Stimulated activated naive CD8-positive, alpha-beta T cell treated with anti-CD3 and anti-CD28 coated beads, Interleukin-15, Interleukin-2, amounts not matched to agents 100 ng/mL and 50 ng/mL, for 24 hours (primary cell): ENCODE results near the gene LTB4R.

ENCODE experiments used
- H3K27ac Mint-ChIP-seq: one replicate; pipeline ENCODE4 v1.8.0; 2021; ENCODE audit warnings: mild to moderate bottlenecking, mixed read lengths
- H3K27me3 Mint-ChIP-seq: one replicate; pipeline ENCODE4 v1.8.0; 2021; ENCODE audit warnings: mixed read lengths
- H3K36me3 Mint-ChIP-seq: one replicate; pipeline ENCODE4 v1.8.0; 2021; ENCODE audit warnings: low read depth, mixed read lengths
- H3K4me1 Mint-ChIP-seq: one replicate; pipeline ENCODE4 v1.8.0; 2021; ENCODE audit warnings: low read depth, mixed read lengths
- H3K4me3 Mint-ChIP-seq: one replicate; pipeline ENCODE4 v1.8.0; 2021; ENCODE audit warnings: mild to moderate bottlenecking, mixed read lengths
- H3K9me3 Mint-ChIP-seq: one replicate; pipeline ENCODE4 v1.8.0; 2021; ENCODE audit warnings: mixed read lengths

Gene LTB4R

DNA sequence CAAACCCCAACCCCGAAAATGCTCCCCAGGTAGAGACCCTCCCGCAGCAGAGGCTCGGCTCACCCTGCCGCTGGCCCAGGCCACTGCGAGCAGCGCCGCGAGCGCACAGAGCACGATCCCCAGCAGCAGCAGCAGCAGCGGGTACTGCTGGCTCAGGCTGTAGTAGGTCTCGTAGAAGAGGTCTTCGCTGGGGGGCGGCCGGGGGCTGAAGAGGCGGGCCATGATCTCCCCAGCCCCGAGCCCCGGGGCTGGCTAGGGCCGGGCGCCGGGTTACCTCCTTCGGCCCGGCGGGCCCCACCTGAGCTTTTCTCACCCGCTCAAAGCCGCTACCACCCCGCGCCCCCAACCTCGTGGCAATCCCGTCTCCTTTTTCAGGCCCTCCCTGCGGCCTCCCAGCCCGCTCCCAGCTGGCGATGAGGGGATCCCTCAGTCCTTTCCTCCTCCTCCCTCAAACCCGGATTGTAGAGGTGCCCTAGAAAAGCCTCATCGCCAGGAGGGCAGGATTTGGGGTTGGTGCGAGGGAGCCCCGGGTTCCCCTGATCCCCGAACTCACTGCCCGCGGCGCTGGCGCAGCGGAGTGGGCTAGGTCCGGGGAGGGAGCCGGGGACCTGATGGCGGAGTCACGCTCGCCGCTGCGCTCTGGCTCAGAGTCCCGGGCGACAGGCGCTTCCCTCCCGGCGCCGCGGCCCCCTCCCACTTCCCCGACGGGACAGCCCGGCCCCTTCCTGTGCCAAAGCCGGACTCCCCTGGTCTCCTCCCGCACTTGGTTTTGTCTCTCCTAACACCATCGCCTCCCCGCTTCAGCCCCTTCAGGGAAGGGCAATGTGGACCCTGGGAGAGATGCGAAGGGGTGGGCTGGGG lies 23.4 kb downstream of the LTB4R start, which contains the start of gene ADCY4:
Gene ADCY4 (minus strand): TSS at position 641 of the 861 bp plus-strand sequence. CDS start 419 bp downstream, at position 222.
- Mint-ChIP-seq H3K4me3 (peak within 1 kb of the TSS; percentile 63), H3K36me3 (peaks cover 6% of the 10 kb centered on the region), H3K27me3 (peaks cover 31% of the 10 kb centered on the region), H3K4me1 (peaks cover 65% of the 10 kb centered on the region), H3K9me3 (no peaks in the 10 kb centered on the region), H3K27ac (no peak within 1 kb of the TSS)

DNA sequence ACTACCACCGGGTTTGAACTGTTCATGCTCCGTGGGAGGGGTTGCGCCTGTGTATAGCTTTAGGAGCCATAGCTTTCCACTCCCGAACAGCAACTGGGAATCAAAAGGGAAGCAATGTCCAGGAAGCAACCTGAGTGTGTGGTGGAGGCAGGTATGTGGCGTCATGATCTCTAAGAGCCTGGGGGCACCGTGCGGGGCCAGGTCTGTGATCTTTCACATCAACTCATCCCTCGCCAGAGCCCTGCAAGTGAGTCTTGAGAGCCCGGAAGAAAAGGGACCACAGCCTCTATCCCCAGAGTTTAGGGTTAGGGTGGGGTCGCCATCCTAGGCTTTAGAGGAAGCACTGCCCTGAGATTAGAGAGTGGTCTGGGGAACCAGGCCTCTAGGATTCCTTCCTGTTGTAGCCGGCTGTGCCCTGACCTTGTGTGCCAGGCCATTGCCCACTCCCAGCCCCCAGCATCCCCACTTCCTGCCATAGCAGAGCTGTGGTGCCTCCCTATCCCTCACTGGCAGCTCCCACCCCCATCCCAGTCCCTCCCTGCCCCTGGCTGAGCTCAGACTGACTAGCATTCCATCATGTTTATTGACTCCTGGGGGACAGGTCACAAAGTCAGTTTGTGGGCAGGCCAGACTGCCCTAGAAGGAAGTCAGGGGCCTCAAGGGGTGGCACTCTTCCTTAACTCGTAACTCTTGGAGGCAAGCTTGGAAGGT lies 24.3 kb downstream of the LTB4R start:
- Mint-ChIP-seq H3K27me3 (peaks cover 27% of the 10 kb centered on the region), H3K36me3 (peaks cover 6% of the 10 kb centered on the region), H3K9me3 (no peaks in the 10 kb centered on the region), H3K4me3 (peak overlapping the region; percentile 51), H3K27ac (no peak overlapping the region), H3K4me1 (peaks cover 61% of the 10 kb centered on the region)

DNA sequence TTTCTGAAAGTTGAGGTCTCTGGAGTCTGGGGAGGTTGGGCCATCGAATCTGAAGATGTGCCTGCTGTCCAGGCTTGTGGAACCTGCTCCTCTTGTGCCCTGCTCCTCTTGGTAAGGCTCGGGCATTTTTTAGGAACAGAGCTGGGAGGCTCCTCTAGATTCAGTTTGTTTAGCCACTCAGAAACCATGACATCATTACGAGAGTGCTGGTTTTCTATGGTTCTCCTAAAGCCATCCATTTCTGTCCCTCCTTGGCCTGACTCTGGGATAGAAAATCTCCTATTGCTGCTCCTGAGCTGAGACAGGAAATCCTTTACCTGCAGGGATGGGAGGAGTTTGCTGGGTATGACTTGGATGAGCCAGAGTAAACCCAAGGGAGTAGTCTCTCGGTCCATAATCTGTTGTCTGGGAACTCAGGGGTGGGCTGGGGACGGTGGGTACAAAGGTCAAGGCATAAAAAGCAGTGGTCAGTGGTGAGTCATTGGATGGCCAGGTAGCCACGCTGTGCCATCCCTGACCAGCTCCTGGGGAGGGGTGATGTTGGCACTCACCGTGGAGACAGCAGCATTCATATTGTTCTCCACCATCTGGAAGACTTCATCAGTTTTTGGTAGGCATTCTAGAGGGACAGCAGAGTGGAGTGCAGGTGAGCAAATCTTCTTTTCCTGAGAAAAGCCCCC lies 26.0 kb downstream of the LTB4R start:
- no peak overlapping the region for H3K27ac Mint-ChIP-seq
- peaks cover 28% of the 10 kb centered on the region for H3K27me3 Mint-ChIP-seq
- no peak overlapping the region for H3K4me3 Mint-ChIP-seq
- peaks cover 6% of the 10 kb centered on the region for H3K36me3 Mint-ChIP-seq
- H3K9me3 Mint-ChIP-seq, result no peaks in the 10 kb centered on the region
- peaks cover 51% of the 10 kb centered on the region for H3K4me1 Mint-ChIP-seq

DNA sequence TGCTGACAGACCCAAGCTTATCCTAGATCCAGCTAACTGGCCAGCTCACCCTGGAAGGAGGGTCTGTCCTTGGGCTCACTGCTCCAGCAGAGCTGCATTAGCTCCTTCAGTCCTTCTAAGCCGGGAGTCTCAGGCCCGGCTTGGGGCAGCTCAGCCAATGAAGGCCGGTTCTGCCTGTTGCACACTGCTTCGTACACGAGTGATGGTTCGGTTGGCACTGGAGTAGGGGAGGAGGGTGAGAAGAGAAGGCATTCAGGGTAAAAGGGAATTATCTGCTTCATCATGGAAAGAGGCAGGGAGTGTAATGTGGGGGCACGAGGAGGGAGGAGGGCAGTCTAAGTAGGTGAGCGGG lies 26.5 kb downstream of the LTB4R start:
- Mint-ChIP-seq H3K27me3 (peaks cover 27% of the 10 kb centered on the region), H3K9me3 (no peaks in the 10 kb centered on the region), H3K27ac (no peak overlapping the region), H3K4me3 (no peak overlapping the region), H3K4me1 (peaks cover 46% of the 10 kb centered on the region), H3K36me3 (peaks cover 6% of the 10 kb centered on the region)

DNA sequence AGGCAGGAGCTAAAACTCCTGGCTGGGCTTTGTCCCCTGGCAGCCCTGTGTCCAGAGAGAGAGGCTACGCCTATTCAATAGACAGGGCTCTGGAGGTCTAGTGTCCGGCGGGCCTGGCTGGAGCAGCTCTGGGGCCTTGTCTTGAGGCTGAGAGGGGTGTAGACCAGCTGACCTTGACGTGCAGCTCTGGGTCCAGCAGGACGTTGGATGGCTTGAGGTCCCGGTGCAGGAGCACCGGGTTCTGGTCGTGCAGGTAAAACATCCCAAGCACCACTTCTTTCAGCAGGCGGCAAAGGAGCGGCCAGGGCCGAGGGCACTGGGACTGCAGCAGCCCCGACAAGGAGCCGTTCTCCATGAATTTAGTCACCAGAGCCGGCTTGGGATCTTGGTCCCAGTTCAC lies 27.5 kb downstream of the LTB4R start:
- peaks cover 6% of the 10 kb centered on the region for H3K36me3 Mint-ChIP-seq
- H3K4me1 Mint-ChIP-seq, result peaks cover 35% of the 10 kb centered on the region
- H3K4me3 Mint-ChIP-seq, result peak overlapping the region; percentile 87
- peaks cover 24% of the 10 kb centered on the region for H3K27me3 Mint-ChIP-seq
- no peak overlapping the region for H3K27ac Mint-ChIP-seq
- H3K9me3 Mint-ChIP-seq, result no peaks in the 10 kb centered on the region

DNA sequence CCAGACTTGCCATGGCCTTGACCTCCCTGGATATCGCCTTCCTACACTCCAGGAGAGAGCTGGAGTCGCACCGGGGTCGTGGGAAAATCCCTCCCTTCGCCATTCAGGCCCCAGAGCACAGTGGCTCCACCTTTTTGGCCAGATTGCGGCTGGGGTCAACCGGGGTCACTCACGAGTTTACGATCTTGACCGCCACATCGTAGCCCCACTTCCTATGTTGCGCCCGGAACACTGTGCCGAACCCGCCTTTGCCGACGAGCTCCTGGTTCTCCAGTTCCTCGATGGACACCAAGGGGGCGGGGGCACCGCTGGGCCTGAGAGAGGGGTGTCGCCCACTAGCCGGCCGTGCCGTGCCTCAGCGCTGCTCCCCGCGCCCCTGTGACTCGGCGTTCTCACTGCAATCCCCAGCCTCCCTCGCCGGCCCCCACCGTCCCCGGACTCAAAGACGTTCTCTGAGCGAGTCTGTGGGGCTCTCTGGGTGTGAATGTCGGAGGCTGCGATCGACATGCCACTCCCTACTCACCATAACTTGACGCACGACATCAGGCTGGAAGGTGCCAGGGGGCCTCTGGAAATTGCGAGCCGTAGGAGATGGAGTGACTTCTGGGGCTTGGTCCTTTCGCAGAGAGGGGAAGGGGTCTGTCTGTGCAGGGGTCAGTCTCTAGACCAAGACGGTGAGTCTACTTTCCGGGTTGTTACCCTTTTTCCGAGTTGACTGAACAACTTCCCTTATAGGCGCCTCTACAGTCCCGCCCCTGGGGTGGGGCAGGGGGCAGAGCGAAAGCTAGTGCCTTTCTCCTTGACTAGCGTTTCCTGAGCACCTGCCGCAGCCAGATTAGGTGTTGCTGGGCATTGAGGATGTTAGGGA lies 28.2 kb downstream of the LTB4R start, which contains the start of gene RIPK3:
Gene RIPK3 (minus strand): TSS at position 708 of the 868 bp plus-strand sequence. CDS start 165 bp downstream, at position 543.
- Mint-ChIP-seq H3K4me3 (peak within 1 kb of the TSS; percentile 87), H3K36me3 (peaks cover 6% of the 10 kb centered on the region), H3K9me3 (no peaks in the 10 kb centered on the region), H3K27ac (peak within 1 kb of the TSS; percentile 55), H3K4me1 (peaks cover 30% of the 10 kb centered on the region), H3K27me3 (peaks cover 20% of the 10 kb centered on the region)

DNA sequence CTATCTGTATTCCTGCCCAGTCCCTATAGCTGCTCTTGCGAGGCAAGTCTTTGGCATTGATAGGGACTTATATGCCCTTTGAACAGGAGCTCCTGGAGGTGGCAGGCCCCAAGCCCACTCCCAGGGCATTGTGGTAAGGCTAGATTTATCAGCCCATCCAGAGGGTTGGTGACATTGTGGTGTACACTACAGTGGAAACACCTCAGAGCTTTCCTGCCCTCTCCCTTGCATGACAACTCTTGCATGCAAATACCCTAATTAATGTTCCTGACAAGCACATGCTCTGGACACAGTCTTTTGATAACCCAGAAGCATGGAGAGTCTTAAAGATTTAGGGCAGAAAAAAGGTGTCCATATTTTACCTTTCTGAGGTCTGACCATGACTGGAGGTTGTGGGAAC lies 29.3 kb downstream of the LTB4R start:
- Mint-ChIP-seq H3K27ac (no peak overlapping the region), H3K27me3 (peaks cover 22% of the 10 kb centered on the region), H3K36me3 (peaks cover 6% of the 10 kb centered on the region), H3K4me3 (no peak overlapping the region), H3K9me3 (no peaks in the 10 kb centered on the region), H3K4me1 (peaks cover 21% of the 10 kb centered on the region)

DNA sequence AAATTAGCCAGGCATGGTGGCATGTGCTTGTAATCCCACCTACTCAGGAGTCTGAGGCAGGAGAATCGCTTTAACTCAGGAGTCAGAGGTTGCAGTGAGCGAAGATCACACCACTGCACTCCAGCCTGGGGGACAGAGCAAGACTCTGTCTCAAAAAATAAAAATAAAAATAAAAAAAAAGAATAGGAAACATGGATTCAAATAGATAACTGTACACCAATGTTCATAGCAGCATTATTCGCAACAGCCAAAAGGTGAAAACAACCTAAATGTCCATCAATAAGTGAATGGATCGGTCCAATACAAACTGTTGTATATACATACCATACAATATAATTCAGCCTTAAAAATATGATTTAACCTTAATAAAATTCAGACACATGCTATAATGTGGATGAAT lies 31.6 kb downstream of the LTB4R start:
- H3K27ac Mint-ChIP-seq, result no peak overlapping the region
- H3K4me3 Mint-ChIP-seq, result no peak overlapping the region
- peaks cover 25% of the 10 kb centered on the region for H3K27me3 Mint-ChIP-seq
- no peaks in the 10 kb centered on the region for H3K36me3 Mint-ChIP-seq
- H3K4me1 Mint-ChIP-seq, result peaks cover 21% of the 10 kb centered on the region
- H3K9me3 Mint-ChIP-seq, result no peaks in the 10 kb centered on the region

DNA sequence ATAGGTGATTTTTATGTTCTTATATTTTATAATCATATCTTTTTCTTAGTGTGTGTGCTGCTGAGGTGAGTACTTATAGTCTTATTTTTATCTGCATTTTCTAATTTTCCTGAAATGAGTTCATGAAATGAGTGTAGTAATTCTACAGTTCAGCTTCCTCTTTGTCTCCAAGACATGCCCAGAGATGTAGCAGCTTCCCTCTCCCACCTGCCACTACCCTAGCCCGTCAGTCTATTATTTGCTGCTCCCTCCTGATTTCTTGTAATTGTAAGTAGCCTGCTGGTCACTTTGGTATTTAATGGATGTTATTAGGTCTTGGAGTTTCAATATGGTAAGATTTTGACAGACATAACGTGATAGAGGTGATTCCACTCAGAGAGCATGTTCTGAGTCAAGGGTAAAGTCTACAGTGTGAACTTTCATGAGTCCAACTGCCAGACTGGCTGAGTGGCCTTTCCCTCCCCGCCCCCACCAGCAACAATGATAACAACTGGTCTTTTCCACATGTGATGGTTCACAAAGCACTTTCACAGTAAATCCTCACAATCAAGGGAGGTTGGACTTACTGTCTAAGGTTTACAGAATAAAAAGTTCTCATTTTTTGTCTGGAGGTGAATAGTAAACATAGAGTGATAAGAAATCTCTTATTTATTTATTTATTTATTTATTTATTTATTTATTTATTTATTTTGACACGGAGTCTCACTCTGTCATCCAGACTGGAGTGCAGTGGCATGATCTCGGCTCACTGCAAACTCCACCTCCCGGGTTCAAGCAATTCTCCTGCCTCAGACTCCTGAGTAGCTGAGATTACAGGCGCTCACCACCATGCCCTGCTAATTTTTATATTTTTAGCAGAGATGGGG lies 32.7 kb downstream of the LTB4R start:
- peaks cover 29% of the 10 kb centered on the region for H3K27me3 Mint-ChIP-seq
- no peak overlapping the region for H3K27ac Mint-ChIP-seq
- H3K36me3 Mint-ChIP-seq, result no peaks in the 10 kb centered on the region
- H3K9me3 Mint-ChIP-seq, result no peaks in the 10 kb centered on the region
- peaks cover 12% of the 10 kb centered on the region for H3K4me1 Mint-ChIP-seq
- no peak overlapping the region for H3K4me3 Mint-ChIP-seq

DNA sequence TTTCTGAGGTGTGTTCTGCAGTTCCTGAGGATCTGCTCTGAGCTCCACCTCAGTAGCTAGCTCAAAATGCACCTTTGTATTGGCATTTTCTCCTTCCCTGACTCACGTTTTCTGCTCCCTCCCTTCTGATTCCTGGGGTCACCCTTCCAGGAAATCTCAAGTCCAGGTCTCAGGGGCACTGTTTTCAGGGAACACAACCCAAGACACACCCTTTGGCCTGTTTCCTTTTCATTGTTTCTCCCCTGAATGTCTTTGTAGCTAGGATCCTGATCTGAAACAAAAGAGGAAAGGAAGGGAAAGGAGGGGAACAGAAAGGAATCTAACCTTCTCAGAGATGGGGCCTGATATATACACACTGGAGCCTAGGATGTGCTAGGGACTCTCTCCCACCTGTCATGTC lies 35.8 kb downstream of the LTB4R start:
- no peak overlapping the region for H3K27ac Mint-ChIP-seq
- no peak overlapping the region for H3K4me3 Mint-ChIP-seq
- no peaks in the 10 kb centered on the region for H3K9me3 Mint-ChIP-seq
- H3K4me1 Mint-ChIP-seq, result no peaks in the 10 kb centered on the region
- H3K36me3 Mint-ChIP-seq, result no peaks in the 10 kb centered on the region
- peaks cover 51% of the 10 kb centered on the region for H3K27me3 Mint-ChIP-seq

DNA sequence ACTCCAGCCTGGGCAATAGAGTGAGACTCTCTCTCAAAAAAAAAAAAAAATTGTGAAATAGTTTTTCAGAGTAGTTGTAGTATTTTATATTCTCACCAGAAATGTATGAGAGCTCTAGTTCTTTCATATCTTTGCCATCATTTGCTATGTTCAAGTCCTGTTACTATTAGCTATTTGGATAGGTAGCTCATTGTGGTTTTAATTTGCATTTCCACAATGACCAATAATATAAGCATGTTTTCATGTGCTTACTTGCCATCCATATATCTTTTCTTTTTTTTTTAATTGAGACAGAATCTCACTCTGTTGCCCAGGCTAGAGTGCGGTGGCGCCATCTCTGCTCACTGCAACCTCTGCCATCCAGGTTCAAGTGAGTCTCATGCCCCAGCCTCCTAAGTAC lies 36.9 kb downstream of the LTB4R start:
- Mint-ChIP-seq H3K27me3 (peaks cover 52% of the 10 kb centered on the region), H3K36me3 (no peaks in the 10 kb centered on the region), H3K27ac (no peak overlapping the region), H3K4me1 (no peaks in the 10 kb centered on the region), H3K4me3 (no peak overlapping the region), H3K9me3 (no peaks in the 10 kb centered on the region)

DNA sequence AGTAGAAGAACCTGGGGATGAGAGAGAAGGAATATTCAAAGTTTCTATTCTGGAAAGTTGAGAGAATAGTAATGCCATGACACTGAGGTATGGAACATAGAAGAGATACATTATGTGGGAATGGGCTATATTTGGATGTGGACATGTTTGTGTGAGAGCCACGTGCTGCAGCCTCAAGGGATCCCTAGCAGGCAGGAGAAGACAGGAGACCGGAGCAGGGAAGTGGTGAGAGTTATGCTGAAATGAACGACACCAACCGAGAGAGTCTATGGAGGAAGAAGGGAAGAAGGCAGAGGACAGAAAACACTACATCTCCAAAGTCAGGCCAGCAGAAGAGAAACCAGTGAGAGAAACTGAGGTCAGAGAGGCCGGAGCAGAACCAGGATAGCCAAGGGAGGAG lies 38.4 kb downstream of the LTB4R start:
- Mint-ChIP-seq H3K9me3 (no peaks in the 10 kb centered on the region), H3K4me1 (peaks cover 8% of the 10 kb centered on the region), H3K36me3 (no peaks in the 10 kb centered on the region), H3K4me3 (no peak overlapping the region), H3K27ac (no peak overlapping the region), H3K27me3 (peaks cover 57% of the 10 kb centered on the region)

DNA sequence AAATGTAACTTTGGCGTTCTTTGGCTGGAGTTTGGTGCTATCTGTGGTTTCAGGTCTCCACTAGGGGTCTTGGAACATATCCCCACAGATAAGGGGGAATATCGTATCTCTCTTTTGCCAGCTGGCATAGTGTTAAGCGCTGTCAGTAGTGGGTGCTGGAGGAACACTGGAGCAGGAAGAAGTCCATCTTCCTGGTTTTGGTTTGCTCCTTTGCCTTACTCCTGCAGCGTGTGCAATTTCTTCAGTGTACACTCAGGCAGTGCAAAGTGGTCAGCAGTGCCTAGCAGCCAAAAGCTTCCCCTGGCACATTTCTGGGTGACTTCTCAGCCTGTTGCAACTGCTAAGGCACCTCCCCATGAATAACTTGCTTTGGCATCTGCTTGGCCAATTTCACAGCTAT lies 40.2 kb downstream of the LTB4R start:
- Mint-ChIP-seq H3K36me3 (no peaks in the 10 kb centered on the region), H3K27ac (no peak overlapping the region), H3K27me3 (peaks cover 51% of the 10 kb centered on the region), H3K4me3 (no peak overlapping the region), H3K4me1 (peaks cover 8% of the 10 kb centered on the region), H3K9me3 (no peaks in the 10 kb centered on the region)
